Esophagus squamous epithelium (tissue), 5 donors: ENCODE data around the gene PPIB. TPM values are rescaled to one million over a fixed set of nuclear protein-coding genes. Genes with fewer than 3 reads are reported as not detected.

Experiments used
- DNase-seq: peaks from one replicate; lab custom pipeline; 2025; lab: John Stamatoyannopoulos, UW
- H3K27ac ChIP-seq, 4 donors: fragments of 200-600 bp; sonication (generic); one replicate each; pipeline ENCODE4 v1.5.1; 2016 to 2019; ENCODE audit warnings: mild to moderate bottlenecking in 1 of 4
- H3K27me3 ChIP-seq, 4 donors: fragments of 200-600 bp; sonication (generic); 1 replicate in 3 of 4; 2 replicates in 1 of 4; pipeline versions ENCODE4 v1.5.1 to v1.6.0; 2017 to 2021; ENCODE audit warnings: antibody characterized with exemption in 1 of 4
- H3K36me3 ChIP-seq, 3 donors: fragments of 200-600 bp; sonication (generic); one replicate each; pipeline ENCODE4 v1.5.1; 2016 to 2019
- H3K4me1 ChIP-seq, 3 donors: fragments of 200-600 bp; sonication (generic); one replicate each; pipeline ENCODE4 v1.5.1; 2017 to 2019
- H3K4me3 ChIP-seq, 4 donors: fragments of 200-600 bp; sonication (generic); 1 replicate in 3 of 4; 2 replicates in 1 of 4; pipeline ENCODE4 v1.5.1; 2016 to 2019; ENCODE audit warnings: mild to moderate bottlenecking in 2 of 4, moderate library complexity in 1 of 4
- H3K9me3 ChIP-seq, 3 donors: fragments of 200-600 bp; sonication (generic); one replicate each; pipeline ENCODE4 v1.5.1; 2016 to 2019
- CTCF ChIP-seq, 6 experiments: fragments of 450-650 bp in 4 of 6; fragments of 200-600 bp in 2 of 6; sonication (generic) in 2 of 6; IDR thresholded peaks; one replicate each; pipeline ENCODE4 v1.5.1; 2016 to 2019; ENCODE audit warnings: antibody characterized with exemption in 6 of 6, mild to moderate bottlenecking in 4 of 6, moderate library complexity in 4 of 6
- POLR2A ChIP-seq, 4 donors: fragments of 450-650 bp; IDR thresholded peaks; one replicate each; pipeline ENCODE4 v1.6.1; 2017; ENCODE audit warnings: antibody characterized with exemption in 4 of 4, mild to moderate bottlenecking in 4 of 4, moderate library complexity in 3 of 4
- whole genome bisulfite sequencing, 2 donors: methylation state at CpG; one replicate each; pipeline ENCODE4 v1.1.5; 2018; 5-methylcytosine and 5-hydroxymethylcytosine counted together
- intact Hi-C: fragments of 100-400 bp; cut with DNase I; formaldehyde crosslinking; loops from one replicate; pipeline ENCODE4 v1.15.0; 2022
- total RNA-seq, 4 donors: library from RNA; depleted of rRNA; stranded (reverse); fragments of >200 nt; gene quantifications; one replicate each; pipeline ENCODE4 v1.1.0, GENCODE V29; 2016
- donor health status: DM: yes; HTN: yes; CAD: no.

PPIB gene
- total RNA-seq, 4 donors from 2014 or later = 246 to 363 (median 313) TPM

GRCh38 chr15:64146041-64146440 is 16.8 kb downstream of the PPIB start:
- WGBS, 2 donors = 86 to 93% methylated on average over 1 to 2 of the region's 6 CpGs
- Histone ChIP-seq H3K36me3 (peaks cover 0 to 50% (median 16%) of the 10 kb centered on the region in 3 donors), H3K27ac (no peak overlapping the region), H3K4me3 (no peak overlapping the region), H3K9me3 (no peaks in the 10 kb centered on the region), H3K27me3 (peaks cover 0 to 4% (median 0%) of the 10 kb centered on the region in 4 donors), H3K4me1 (peaks cover 0 to 8% (median 2%) of the 10 kb centered on the region in 3 donors)
- TF ChIP-seq CTCF (IDR thresholded peaks at IDR 0.05) (no peak), POLR2A (IDR thresholded peaks at IDR 0.05) (no peak)
- intact Hi-C loops = no loop called here
- DNase-seq = no peak

GRCh38 chr15:64144565-64145281 is 18.1 kb downstream of the PPIB start:
- WGBS, 2 donors = 71 to 80% methylated on average over 1 to 12 of the region's 14 CpGs
- H3K27ac ChIP-seq = no peak overlapping the region

GRCh38 chr15:64144192-64144564 is 18.6 kb downstream of the PPIB start:
- no peak for DNase-seq
- Histone ChIP-seq H3K36me3 (peaks cover 0 to 60% (median 16%) of the 10 kb centered on the region in 3 donors), H3K9me3 (no peaks in the 10 kb centered on the region), H3K27me3 (no peaks in the 10 kb centered on the region), H3K4me1 (peaks cover 0 to 4% (median 0%) of the 10 kb centered on the region in 3 donors), H3K4me3 (no peak overlapping the region), H3K27ac (no peak overlapping the region)
- intact Hi-C loops = no loop called here
- WGBS, 2 donors = 78 to 92% methylated on average over 6 to 7 of the region's 8 CpGs
- no peak for TF ChIP-seq POLR2A (IDR thresholded peaks at IDR 0.05)
- no peak for TF ChIP-seq CTCF (IDR thresholded peaks at IDR 0.05)

More at GRCh38 chr15:64144565-64145281, 18.1 kb downstream of the PPIB start:
- H3K4me3 ChIP-seq = no peak overlapping the region
- DNase-seq = no peak
- H3K36me3 ChIP-seq = peaks cover 0 to 60% (median 16%) of the 10 kb centered on the region in 3 donors
- H3K4me1 ChIP-seq = peaks cover 0 to 4% (median 0%) of the 10 kb centered on the region in 3 donors
- TF ChIP-seq POLR2A (IDR thresholded peaks at IDR 0.05) = no peak
- TF ChIP-seq CTCF (IDR thresholded peaks at IDR 0.05) = no peak
- intact Hi-C loops = no loop called here
- no peaks in the 10 kb centered on the region for H3K9me3 ChIP-seq
- H3K27me3 ChIP-seq = no peaks in the 10 kb centered on the region

DNA sequence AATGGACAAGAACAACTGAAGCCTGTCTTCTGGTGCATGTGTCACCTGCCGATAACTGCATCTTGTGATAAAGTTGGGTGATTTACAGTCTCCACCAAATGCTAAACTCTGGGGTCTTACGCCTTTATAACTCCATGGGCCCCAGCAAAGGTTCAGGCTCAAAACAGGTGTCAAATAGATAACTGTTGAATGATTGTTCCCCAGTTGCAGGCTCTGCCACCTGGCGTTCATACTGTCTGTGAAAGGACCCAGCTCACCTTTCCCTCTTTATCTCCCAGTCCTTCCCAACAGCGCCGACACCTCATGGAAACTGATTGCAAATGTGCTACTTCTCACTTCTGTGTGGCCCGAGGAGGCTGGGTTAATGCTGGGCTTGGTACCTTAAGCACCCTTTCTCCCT is 19.5 kb downstream of the PPIB start:
- H3K27ac ChIP-seq = no peak overlapping the region
- no peak overlapping the region for H3K4me3 ChIP-seq
- H3K36me3 ChIP-seq = peaks cover 0 to 67% (median 16%) of the 10 kb centered on the region in 3 donors
- DNase-seq = no peak
- TF ChIP-seq CTCF (IDR thresholded peaks at IDR 0.05) = no peak
- TF ChIP-seq POLR2A (IDR thresholded peaks at IDR 0.05) = no peak
- intact Hi-C loops = no loop called here
- WGBS, 2 donors = 77 to 84% methylated on average over 6 of the region's 6 CpGs
- no peaks in the 10 kb centered on the region for H3K27me3 ChIP-seq
- no peaks in the 10 kb centered on the region for H3K9me3 ChIP-seq
- H3K4me1 ChIP-seq = peaks cover 0 to 4% (median 0%) of the 10 kb centered on the region in 3 donors

- peaks cover 6 to 81% (median 23%) of the 10 kb centered on the region in 3 donors for H3K36me3 ChIP-seq
- DNase-seq = no peak
Measured at GRCh38 chr15:64141798-64142512, 20.9 kb downstream of the PPIB start.

More at GRCh38 chr15:64141798-64142512, 20.9 kb downstream of the PPIB start:
- 91 to 94% methylated on average over 6 to 8 of the region's 8 CpGs for WGBS, 2 donors
- H3K27ac ChIP-seq = no peak overlapping the region
- TF ChIP-seq POLR2A (IDR thresholded peaks at IDR 0.05) (no peak), CTCF (IDR thresholded peaks at IDR 0.05) (no peak)
- H3K4me1 ChIP-seq = peaks cover 0 to 4% (median 0%) of the 10 kb centered on the region in 3 donors
- intact Hi-C loops = no loop called here
- no peaks in the 10 kb centered on the region for H3K27me3 ChIP-seq
- H3K9me3 ChIP-seq = no peaks in the 10 kb centered on the region
- no peak overlapping the region for H3K4me3 ChIP-seq
